Measurements from ENCODE around the gene VPS39. TPM values are rescaled to one million over a fixed set of nuclear protein-coding genes. Genes with fewer than 3 reads are reported as not detected.

The VPS39 gene
- total RNA-seq, 1 donor from 2014 or later: 88.9 TPM

GRCh38 chr15:42138411-42138810, 69.7 kb downstream of the VPS39 start:
- peaks cover 14% of the 10 kb centered on the region for H3K9me3 Mint-ChIP-seq (ENCODE audit: low read depth)
- H3K36me3 Mint-ChIP-seq (ENCODE audit: insufficient read depth): no peaks in the 10 kb centered on the region
- no peaks in the 10 kb centered on the region for H3K4me1 Mint-ChIP-seq (ENCODE audit: low read depth)
- no peaks in the 10 kb centered on the region for H3K27me3 Mint-ChIP-seq
- no peak overlapping the region for H3K4me3 Mint-ChIP-seq (ENCODE audit: low read depth)
- no peak overlapping the region for H3K27ac Mint-ChIP-seq
- no peak for DNase-seq (ENCODE audit: low spot score, unreplicated experiment)
- TF ChIP-seq CTCF (IDR thresholded peaks at IDR 0.05; ENCODE audit: unreplicated experiment): no peak

GRCh38 chr15:42137461-42138261, 70.4 kb downstream of the VPS39 start:
- Mint-ChIP-seq H3K9me3 (ENCODE audit: low read depth) (peaks cover 14% of the 10 kb centered on the region), H3K27ac (no peak overlapping the region), H3K4me3 (ENCODE audit: low read depth) (no peak overlapping the region), H3K36me3 (ENCODE audit: insufficient read depth) (no peaks in the 10 kb centered on the region), H3K27me3 (no peaks in the 10 kb centered on the region), H3K4me1 (ENCODE audit: low read depth) (no peaks in the 10 kb centered on the region)
- TF ChIP-seq CTCF (IDR thresholded peaks at IDR 0.05; ENCODE audit: unreplicated experiment): peak; percentile 54
- no peak for DNase-seq (ENCODE audit: low spot score, unreplicated experiment)

GRCh38 chr15:42136513-42136912, 71.6 kb downstream of the VPS39 start:
- DNase-seq (ENCODE audit: low spot score, unreplicated experiment): no peak
- Mint-ChIP-seq H3K27me3 (no peaks in the 10 kb centered on the region), H3K4me3 (ENCODE audit: low read depth) (no peak overlapping the region), H3K36me3 (ENCODE audit: insufficient read depth) (no peaks in the 10 kb centered on the region), H3K27ac (peak overlapping the region; percentile 49), H3K4me1 (ENCODE audit: low read depth) (no peaks in the 10 kb centered on the region), H3K9me3 (ENCODE audit: low read depth) (peaks cover 14% of the 10 kb centered on the region)
- no peak for TF ChIP-seq CTCF (IDR thresholded peaks at IDR 0.05; ENCODE audit: unreplicated experiment)

GRCh38 chr15:42135351-42135750, 72.8 kb downstream of the VPS39 start:
- no peaks in the 10 kb centered on the region for H3K4me1 Mint-ChIP-seq (ENCODE audit: low read depth)
- peaks cover 14% of the 10 kb centered on the region for H3K9me3 Mint-ChIP-seq (ENCODE audit: low read depth)
- no peaks in the 10 kb centered on the region for H3K36me3 Mint-ChIP-seq (ENCODE audit: insufficient read depth)
- no peak for TF ChIP-seq CTCF (IDR thresholded peaks at IDR 0.05; ENCODE audit: unreplicated experiment)
- no peak overlapping the region for H3K27ac Mint-ChIP-seq
- H3K27me3 Mint-ChIP-seq: peaks cover under 1% of the 10 kb centered on the region
- no peak overlapping the region for H3K4me3 Mint-ChIP-seq (ENCODE audit: low read depth)
- no peak for DNase-seq (ENCODE audit: low spot score, unreplicated experiment)

- Mint-ChIP-seq H3K4me1 (ENCODE audit: low read depth) (no peaks in the 10 kb centered on the region), H3K4me3 (ENCODE audit: low read depth) (no peak overlapping the region), H3K36me3 (ENCODE audit: insufficient read depth) (no peaks in the 10 kb centered on the region), H3K27ac (no peak overlapping the region), H3K27me3 (peaks cover 5% of the 10 kb centered on the region), H3K9me3 (ENCODE audit: low read depth) (peaks cover 13% of the 10 kb centered on the region)
- no peak for TF ChIP-seq CTCF (IDR thresholded peaks at IDR 0.05; ENCODE audit: unreplicated experiment)
- DNase-seq (ENCODE audit: low spot score, unreplicated experiment): no peak
These were observed 73.4 kb downstream of the VPS39 start for GRCh38 chr15:42134617-42135245.

Data from progenitor cell of endocrine pancreas (in vitro differentiated cells).